HEK293 (cell line): Measurements from ENCODE around the gene CLCN7.
A peak's percentile ranks its signal among the peaks of the same experiment; 100 is the strongest.

Experiments used
- BCL11B ChIP-seq: fragments of 450-650 bp; formaldehyde crosslinking; IDR thresholded peaks from 2 replicates; pipeline ENCODE4 v1.5.1; 2016; ENCODE audit warnings: low read depth, missing biosample characterization, missing genetic modification characterization
- EGR2 ChIP-seq: fragments of 450-650 bp; formaldehyde crosslinking; IDR thresholded peaks from 2 replicates; pipeline ENCODE4 v1.5.1; 2016; ENCODE audit warnings: low read depth, missing biosample characterization, missing genetic modification characterization
- GLI2 ChIP-seq: fragments of 450-650 bp; formaldehyde crosslinking; IDR thresholded peaks from 2 replicates; pipeline ENCODE4; 2017; ENCODE audit warnings: missing biosample characterization, missing genetic modification characterization, low read depth, borderline replicate concordance
- GLIS1 ChIP-seq: fragments of 450-650 bp; formaldehyde crosslinking; IDR thresholded peaks from 2 replicates; pipeline ENCODE4 v1.5.1; 2016; ENCODE audit warnings: missing biosample characterization, missing genetic modification characterization
- KLF16 ChIP-seq: fragments of 450-650 bp; formaldehyde crosslinking; IDR thresholded peaks from 2 replicates; pipeline ENCODE4 v1.5.1; 2017; ENCODE audit warnings: missing biosample characterization, missing genetic modification characterization
- MEIS1 ChIP-seq: sonication (generic); formaldehyde crosslinking; IDR thresholded peaks from 2 replicates; pipeline ENCODE4 v1.8.1; 2022; ENCODE audit warnings: missing genetic modification reagents, mild to moderate bottlenecking, borderline replicate concordance
- SCRT1 ChIP-seq: fragments of 450-650 bp; formaldehyde crosslinking; IDR thresholded peaks from 2 replicates; pipeline ENCODE4 v1.5.1; 2016; ENCODE audit warnings: missing biosample characterization, missing genetic modification characterization, borderline replicate concordance
- TRIM28 ChIP-seq: IDR thresholded peaks from 2 replicates; pipeline ENCODE4 v1.6.1; 2011; ENCODE audit warnings: low read length, control low read depth, borderline replicate concordance
- ZBTB26 ChIP-seq: fragments of 450-650 bp; formaldehyde crosslinking; optimal IDR thresholded peaks from 2 replicates; pipeline ENCODE3; 2016; ENCODE audit warnings: missing biosample characterization, mild to moderate bottlenecking, missing genetic modification characterization
- ZFP69B ChIP-seq: fragments of 450-650 bp; formaldehyde crosslinking; IDR thresholded peaks from 2 replicates; pipeline ENCODE4 v1.5.1; 2016; ENCODE audit warnings: missing biosample characterization, missing genetic modification characterization
- ZNF114 ChIP-seq: fragments of 450-650 bp; formaldehyde crosslinking; IDR thresholded peaks from 2 replicates; pipeline ENCODE4 v1.5.0; 2017; ENCODE audit warnings: missing biosample characterization, missing genetic modification characterization
- ZNF184 ChIP-seq: fragments of 450-650 bp; IDR thresholded peaks from 2 replicates; pipeline ENCODE4 v1.5.1; 2018; ENCODE audit warnings: missing biosample characterization, mild to moderate bottlenecking, missing genetic modification characterization
- ZNF2 ChIP-seq: fragments of 450-650 bp; formaldehyde crosslinking; IDR thresholded peaks from 2 replicates; pipeline ENCODE4 v1.5.1; 2016; ENCODE audit warnings: missing biosample characterization, missing genetic modification characterization
- ZNF202 ChIP-seq: fragments of 450-650 bp; formaldehyde crosslinking; IDR thresholded peaks from 2 replicates; pipeline ENCODE4 v1.5.1; 2016; ENCODE audit warnings: missing biosample characterization, missing genetic modification characterization, borderline replicate concordance
- ZNF221 ChIP-seq: fragments of 450-650 bp; formaldehyde crosslinking; IDR thresholded peaks from 2 replicates; pipeline ENCODE4 v1.5.1; 2017; ENCODE audit warnings: missing biosample characterization, missing genetic modification characterization, borderline replicate concordance
- ZNF354C ChIP-seq: fragments of 450-650 bp; formaldehyde crosslinking; IDR thresholded peaks from 2 replicates; pipeline ENCODE4 v1.5.1; 2016; ENCODE audit warnings: missing biosample characterization, missing genetic modification characterization, low read depth, borderline replicate concordance
- ZNF366 ChIP-seq: fragments of 450-650 bp; formaldehyde crosslinking; conservative IDR thresholded peaks from 2 replicates; pipeline ENCODE4 v1.5.1; 2016; ENCODE audit warnings: missing biosample characterization, missing genetic modification characterization
- ZNF416 ChIP-seq: fragments of 450-650 bp; formaldehyde crosslinking; IDR thresholded peaks from 2 replicates; pipeline ENCODE4 v1.5.1; 2016; ENCODE audit warnings: missing biosample characterization, missing genetic modification characterization
- ZNF549 ChIP-seq: fragments of 450-650 bp; IDR thresholded peaks from 2 replicates; pipeline ENCODE4 v1.5.1; 2018; ENCODE audit warnings: missing biosample characterization, missing genetic modification characterization, mild to moderate bottlenecking, inconsistent platforms, moderate library complexity
- ZNF555 ChIP-seq: fragments of 450-650 bp; formaldehyde crosslinking; conservative IDR thresholded peaks from 2 replicates; pipeline ENCODE4 v1.5.1; 2017; ENCODE audit warnings: missing biosample characterization, mild to moderate bottlenecking, missing genetic modification characterization, inconsistent platforms
- ZNF701 ChIP-seq: fragments of 450-650 bp; formaldehyde crosslinking; IDR thresholded peaks from 2 replicates; pipeline ENCODE4 v1.5.1; 2016; ENCODE audit warnings: missing biosample characterization, missing genetic modification characterization
- ZNF768 ChIP-seq: fragments of 450-650 bp; formaldehyde crosslinking; IDR thresholded peaks from 2 replicates; pipeline ENCODE4 v1.5.1; 2018; ENCODE audit warnings: missing biosample characterization, mild to moderate bottlenecking, missing genetic modification characterization
- ZNF791 ChIP-seq: fragments of 450-650 bp; formaldehyde crosslinking; IDR thresholded peaks from 2 replicates; pipeline ENCODE4 v1.5.1; 2016; ENCODE audit warnings: missing biosample characterization, missing genetic modification characterization
- ZSCAN18 ChIP-seq: fragments of 450-650 bp; formaldehyde crosslinking; IDR thresholded peaks from 2 replicates; pipeline ENCODE4 v1.5.1; 2016; ENCODE audit warnings: missing biosample characterization, missing genetic modification characterization
- TF ChIP-seq, protein P1 (sequence below): sonication (generic); formaldehyde crosslinking; IDR thresholded peaks from 2 replicates; pipeline ENCODE4 v1.8.1; 2022; ENCODE audit warnings: mild to moderate bottlenecking, moderate library complexity, missing genetic modification reagents
- TF ChIP-seq, protein P2 (sequence below): fragments of 450-650 bp; formaldehyde crosslinking; IDR thresholded peaks from 2 replicates; pipeline ENCODE4 v1.5.1; 2016; ENCODE audit warnings: missing biosample characterization, missing genetic modification characterization
- TF ChIP-seq, protein P3 (sequence below): fragments of 450-650 bp; IDR thresholded peaks from 2 replicates; pipeline ENCODE4 v1.5.1; 2018; ENCODE audit warnings: missing biosample characterization, mild to moderate bottlenecking, missing genetic modification characterization
- TF ChIP-seq, protein P4 (sequence below): fragments of 450-650 bp; formaldehyde crosslinking; IDR thresholded peaks from 2 replicates; pipeline ENCODE4 v1.5.1; 2016; ENCODE audit warnings: missing biosample characterization, missing genetic modification characterization
- TF ChIP-seq, protein P5 (sequence below): fragments of 450-650 bp; formaldehyde crosslinking; IDR thresholded peaks from 2 replicates; pipeline ENCODE4 v1.5.1; 2016; ENCODE audit warnings: missing biosample characterization, missing genetic modification characterization

Gene CLCN7

DNA sequence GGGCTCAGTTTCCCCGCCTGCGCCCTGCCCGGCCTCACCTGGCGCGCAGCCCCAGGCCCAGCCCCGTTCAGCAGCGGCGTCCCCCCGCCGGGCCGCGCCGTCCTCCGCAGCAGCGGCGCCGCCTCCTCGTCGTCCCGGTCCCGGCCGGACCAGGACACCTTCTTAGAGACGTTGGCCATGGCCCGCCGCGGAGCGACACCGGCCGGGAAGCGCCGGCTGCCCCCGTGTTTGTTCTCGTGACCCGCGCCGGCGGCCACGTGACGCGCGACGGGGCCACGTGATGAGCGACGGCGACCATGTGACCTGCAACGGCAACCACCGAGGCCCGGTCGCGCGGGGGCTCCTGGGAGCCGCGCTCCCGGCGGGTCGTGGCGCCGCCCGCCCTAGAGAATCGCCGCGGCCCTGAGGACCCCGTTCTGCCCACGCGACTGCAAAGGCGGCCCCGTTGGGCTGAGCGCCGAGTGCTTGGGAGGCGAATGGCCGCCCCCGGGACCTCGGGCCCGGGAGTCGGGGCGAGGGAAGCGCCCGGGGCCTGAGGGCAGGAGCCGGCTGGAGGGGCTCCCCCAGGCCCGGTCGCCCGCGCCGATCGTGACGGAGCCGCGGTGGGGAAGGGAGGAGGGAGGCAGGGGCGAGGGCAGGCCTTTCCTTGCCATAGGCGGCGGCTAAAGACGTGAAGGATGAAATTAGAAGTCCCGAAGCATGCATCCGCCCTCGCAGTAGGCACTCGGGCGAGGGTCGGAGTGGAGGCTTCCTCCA lies at the start of gene CLCN7 (continued):
- no peak for TF ChIP-seq ZNF555 (tag by site-specific recombination)
- no peak for TF ChIP-seq ZNF549 (tag by site-specific recombination)
- TF ChIP-seq ZNF366 (tag by site-specific recombination), result no peak
- no peak for TF ChIP-seq MEIS1 (CRISPR knock-in tag)
- TF ChIP-seq, protein P1, sequence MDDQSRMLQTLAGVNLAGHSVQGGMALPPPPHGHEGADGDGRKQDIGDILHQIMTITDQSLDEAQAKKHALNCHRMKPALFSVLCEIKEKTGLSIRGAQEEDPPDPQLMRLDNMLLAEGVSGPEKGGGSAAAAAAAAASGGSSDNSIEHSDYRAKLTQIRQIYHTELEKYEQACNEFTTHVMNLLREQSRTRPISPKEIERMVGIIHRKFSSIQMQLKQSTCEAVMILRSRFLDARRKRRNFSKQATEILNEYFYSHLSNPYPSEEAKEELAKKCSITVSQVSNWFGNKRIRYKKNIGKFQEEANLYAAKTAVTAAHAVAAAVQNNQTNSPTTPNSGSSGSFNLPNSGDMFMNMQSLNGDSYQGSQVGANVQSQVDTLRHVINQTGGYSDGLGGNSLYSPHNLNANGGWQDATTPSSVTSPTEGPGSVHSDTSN (CRISPR knock-in tag), result peak; percentile 37; the same call in 1 of the 2 replicates
- 0 out of 2 replicates have a peak, but pooled peaks have one; percentile 40 for TF ChIP-seq ZNF184 (tag by site-specific recombination)
- TF ChIP-seq, protein P2, sequence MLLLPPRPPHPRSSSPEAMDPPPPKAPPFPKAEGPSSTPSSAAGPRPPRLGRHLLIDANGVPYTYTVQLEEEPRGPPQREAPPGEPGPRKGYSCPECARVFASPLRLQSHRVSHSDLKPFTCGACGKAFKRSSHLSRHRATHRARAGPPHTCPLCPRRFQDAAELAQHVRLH (tag by site-specific recombination), result peak; percentile 62; the same call in 1 of the 2 replicates
- TF ChIP-seq, protein P3, sequence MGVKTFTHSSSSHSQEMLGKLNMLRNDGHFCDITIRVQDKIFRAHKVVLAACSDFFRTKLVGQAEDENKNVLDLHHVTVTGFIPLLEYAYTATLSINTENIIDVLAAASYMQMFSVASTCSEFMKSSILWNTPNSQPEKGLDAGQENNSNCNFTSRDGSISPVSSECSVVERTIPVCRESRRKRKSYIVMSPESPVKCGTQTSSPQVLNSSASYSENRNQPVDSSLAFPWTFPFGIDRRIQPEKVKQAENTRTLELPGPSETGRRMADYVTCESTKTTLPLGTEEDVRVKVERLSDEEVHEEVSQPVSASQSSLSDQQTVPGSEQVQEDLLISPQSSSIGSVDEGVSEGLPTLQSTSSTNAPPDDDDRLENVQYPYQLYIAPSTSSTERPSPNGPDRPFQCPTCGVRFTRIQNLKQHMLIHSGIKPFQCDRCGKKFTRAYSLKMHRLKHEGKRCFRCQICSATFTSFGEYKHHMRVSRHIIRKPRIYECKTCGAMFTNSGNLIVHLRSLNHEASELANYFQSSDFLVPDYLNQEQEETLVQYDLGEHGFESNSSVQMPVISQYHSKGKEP (tag by site-specific recombination), result peak; percentile 34; the same call in 1 of the 2 replicates
- peak; percentile 88 for TF ChIP-seq ZBTB26 (tag by site-specific recombination)
- no peak for TF ChIP-seq ZFP69B (tag by site-specific recombination)
- TF ChIP-seq TRIM28, result no peak
- no peak for TF ChIP-seq ZNF768 (tag by site-specific recombination)
- TF ChIP-seq EGR2, result peak; percentile 63; the same call in 1 of the 2 replicates
- TF ChIP-seq ZNF701 (tag by site-specific recombination), result no peak
- TF ChIP-seq, protein P4, sequence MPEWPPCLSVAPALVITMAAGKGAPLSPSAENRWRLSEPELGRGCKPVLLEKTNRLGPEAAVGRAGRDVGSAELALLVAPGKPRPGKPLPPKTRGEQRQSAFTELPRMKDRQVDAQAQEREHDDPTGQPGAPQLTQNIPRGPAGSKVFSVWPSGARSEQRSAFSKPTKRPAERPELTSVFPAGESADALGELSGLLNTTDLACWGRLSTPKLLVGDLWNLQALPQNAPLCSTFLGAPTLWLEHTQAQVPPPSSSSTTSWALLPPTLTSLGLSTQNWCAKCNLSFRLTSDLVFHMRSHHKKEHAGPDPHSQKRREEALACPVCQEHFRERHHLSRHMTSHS (tag by site-specific recombination), result no peak
- TF ChIP-seq ZSCAN18, result no peak
- TF ChIP-seq ZNF221 (tag by site-specific recombination), result no peak
- TF ChIP-seq ZNF202, result no peak
- TF ChIP-seq ZNF791 (tag by site-specific recombination), result no peak
- TF ChIP-seq BCL11B, result no peak
- no peak for TF ChIP-seq ZNF416 (tag by site-specific recombination)
- TF ChIP-seq, protein P5, sequence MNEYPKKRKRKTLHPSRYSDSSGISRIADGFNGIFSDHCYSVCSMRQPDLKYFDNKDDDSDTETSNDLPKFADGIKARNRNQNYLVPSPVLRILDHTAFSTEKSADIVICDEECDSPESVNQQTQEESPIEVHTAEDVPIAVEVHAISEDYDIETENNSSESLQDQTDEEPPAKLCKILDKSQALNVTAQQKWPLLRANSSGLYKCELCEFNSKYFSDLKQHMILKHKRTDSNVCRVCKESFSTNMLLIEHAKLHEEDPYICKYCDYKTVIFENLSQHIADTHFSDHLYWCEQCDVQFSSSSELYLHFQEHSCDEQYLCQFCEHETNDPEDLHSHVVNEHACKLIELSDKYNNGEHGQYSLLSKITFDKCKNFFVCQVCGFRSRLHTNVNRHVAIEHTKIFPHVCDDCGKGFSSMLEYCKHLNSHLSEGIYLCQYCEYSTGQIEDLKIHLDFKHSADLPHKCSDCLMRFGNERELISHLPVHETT (tag by site-specific recombination), result no peak
- TF ChIP-seq ZNF114 (tag by site-specific recombination), result no peak
- TF ChIP-seq GLI2 (tag by site-specific recombination), result no peak
- TF ChIP-seq ZNF354C (tag by site-specific recombination), result no peak
- TF ChIP-seq KLF16 (tag by site-specific recombination), result peak; percentile 36; the same call in 1 of the 2 replicates
- no peak for TF ChIP-seq SCRT1
- TF ChIP-seq ZNF2 (tag by site-specific recombination), result 0 out of 2 replicates have a peak, but pooled peaks have one; percentile 22
- TF ChIP-seq GLIS1 (tag by site-specific recombination), result no peak
